Measurements from ENCODE around the gene CATSPER4.

CATSPER4 gene

GRCh38 chr1:26188477-26188876, 1.9 kb upstream of the CATSPER4 start:
- TF ChIP-seq CTCF (IDR thresholded peaks at IDR 0.05; ENCODE audit: low read depth, low read length): no peak
- H3K4me3 ChIP-seq (ENCODE audit: low read depth, low read length): no peak overlapping the region

GRCh38 chr1:26189331-26189730, 1.1 kb upstream of the CATSPER4 start:
- no peak for TF ChIP-seq CTCF (IDR thresholded peaks at IDR 0.05; ENCODE audit: low read depth, low read length)
- no peak overlapping the region for H3K4me3 ChIP-seq (ENCODE audit: low read depth, low read length)

GRCh38 chr1:26189751-26190275, 589 bp upstream of the CATSPER4 start:
- TF ChIP-seq CTCF (IDR thresholded peaks at IDR 0.05; ENCODE audit: low read depth, low read length): no peak; the same call in 1 of the 2 replicates
- H3K4me3 ChIP-seq (ENCODE audit: low read depth, low read length): no peak overlapping the region

GRCh38 chr1:26191739-26192138, 1.3 kb downstream of the CATSPER4 start:
- H3K4me3 ChIP-seq (ENCODE audit: low read depth, low read length): no peak overlapping the region
- TF ChIP-seq CTCF (IDR thresholded peaks at IDR 0.05; ENCODE audit: low read depth, low read length): no peak

GRCh38 chr1:26195805-26196204, 5.4 kb downstream of the CATSPER4 start:
- no peak for TF ChIP-seq CTCF (IDR thresholded peaks at IDR 0.05; ENCODE audit: low read depth, low read length)

GRCh38 chr1:26197301-26197700, 6.9 kb downstream of the CATSPER4 start:
- no peak overlapping the region for H3K4me3 ChIP-seq (ENCODE audit: low read depth, low read length)
- TF ChIP-seq CTCF (IDR thresholded peaks at IDR 0.05; ENCODE audit: low read depth, low read length): no peak

More at GRCh38 chr1:26195805-26196204, 5.4 kb downstream of the CATSPER4 start:
- H3K4me3 ChIP-seq (ENCODE audit: low read depth, low read length): no peak overlapping the region

GRCh38 chr1:26197813-26198212, 7.4 kb downstream of the CATSPER4 start:
- no peak for TF ChIP-seq CTCF (IDR thresholded peaks at IDR 0.05; ENCODE audit: low read depth, low read length)
- H3K4me3 ChIP-seq (ENCODE audit: low read depth, low read length): no peak overlapping the region

Data from WI38 (cell line).